Mucosa of descending colon (tissue), 3 donors: ENCODE data around the gene ALKBH4. TPM values are rescaled to one million over a fixed set of nuclear protein-coding genes. Genes with fewer than 3 reads are reported as not detected.
A peak's percentile ranks its signal among the peaks of the same experiment; 100 is the strongest.

Experiments
- ATAC-seq: fragments of 200-7000 bp; cut with Tn5 transposase; one replicate; pipeline ENCODE4 v1.9.1; 2020; ENCODE audit warnings: mild to moderate bottlenecking, moderate library complexity
- DNase-seq, 3 donors: peaks; one replicate each; pipeline ENCODE4 v3.0.0-alpha.2; 2020
- H3K36me3 ChIP-seq: fragments of 200-600 bp; one replicate; pipeline ENCODE4 v1.8.0; 2021; ENCODE audit warnings: low read depth, mild to moderate bottlenecking
- H3K4me1 ChIP-seq: fragments of 200-600 bp; one replicate; pipeline ENCODE4 v1.8.0; 2021; ENCODE audit warnings: low read depth, mild to moderate bottlenecking
- H3K4me3 ChIP-seq: fragments of 200-600 bp; one replicate; pipeline ENCODE4 v1.8.0; 2021; ENCODE audit warnings: mild to moderate bottlenecking
- H3K9me3 ChIP-seq: fragments of 200-600 bp; one replicate; pipeline ENCODE4 v1.8.0; 2021; ENCODE audit warnings: mild to moderate bottlenecking
- intact Hi-C, 2 donors: fragments of 100-400 bp; cut with DNase I in 1 of 2; cut with micrococcal nuclease in 1 of 2; formaldehyde crosslinking; loops; one replicate each; pipeline versions ENCODE4 v1.11.0 to v1.11.1; 2022; cut with DNase I, micrococcal nuclease
- total RNA-seq, 3 donors: library from RNA; stranded (reverse); fragmentation: NEBNext Ultra II Directional in 2 of 3; extraction: Animal tissue kit (Norgen Biotek cat#: 25700) in 2 of 3; gene quantifications; one replicate each; pipeline versions ENCODE4 v1.2.1 to v1.2.4, GENCODE V29; 2021 to 2023
- TF ChIP-seq, protein P1 (sequence below): fragments of 200-600 bp; IDR thresholded peaks from one replicate; pipeline ENCODE4 v1.8.0; 2022; ENCODE audit warnings: antibody characterized with exemption, mild to moderate bottlenecking
- donor health status: DM: no; HTN: no; CAD: no; lungs with moderate emphysema.
- donor health status: DM: no; HTN: no; CAD: no.
- donor health status: DM: no; HTN: yes; CAD: no.

ALKBH4 gene
- total RNA-seq, 3 donors from 2014 or later = 8.4 to 11.1 (median 10.0) TPM

DNA sequence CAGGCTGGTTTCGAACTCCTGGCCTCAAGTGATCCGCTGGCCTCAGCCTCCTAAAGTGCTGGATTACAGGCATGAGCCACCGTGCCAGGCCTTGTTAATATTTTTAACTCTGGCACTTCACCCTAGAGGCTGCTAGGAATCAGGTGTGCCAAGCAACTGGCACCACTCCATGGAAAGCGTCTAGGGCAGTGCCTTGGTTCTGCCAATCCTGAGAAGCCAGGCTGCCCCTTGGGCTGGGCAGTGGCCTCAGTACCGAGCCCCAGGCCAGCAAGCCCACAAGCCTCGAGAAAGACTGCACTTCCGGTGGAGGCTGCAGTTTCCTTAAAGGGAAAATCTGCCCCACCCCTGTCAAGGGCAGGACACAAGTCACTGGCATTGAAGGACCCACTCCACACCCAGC, 11.3 kb downstream of the ALKBH4 start:
- Histone ChIP-seq H3K9me3 (no peaks in the 10 kb centered on the region), H3K4me3 (no peak overlapping the region), H3K36me3 (peaks cover 4% of the 10 kb centered on the region), H3K4me1 (no peaks in the 10 kb centered on the region)
- ATAC-seq (no peak), DNase-seq (no peak)
- TF ChIP-seq, protein P1, sequence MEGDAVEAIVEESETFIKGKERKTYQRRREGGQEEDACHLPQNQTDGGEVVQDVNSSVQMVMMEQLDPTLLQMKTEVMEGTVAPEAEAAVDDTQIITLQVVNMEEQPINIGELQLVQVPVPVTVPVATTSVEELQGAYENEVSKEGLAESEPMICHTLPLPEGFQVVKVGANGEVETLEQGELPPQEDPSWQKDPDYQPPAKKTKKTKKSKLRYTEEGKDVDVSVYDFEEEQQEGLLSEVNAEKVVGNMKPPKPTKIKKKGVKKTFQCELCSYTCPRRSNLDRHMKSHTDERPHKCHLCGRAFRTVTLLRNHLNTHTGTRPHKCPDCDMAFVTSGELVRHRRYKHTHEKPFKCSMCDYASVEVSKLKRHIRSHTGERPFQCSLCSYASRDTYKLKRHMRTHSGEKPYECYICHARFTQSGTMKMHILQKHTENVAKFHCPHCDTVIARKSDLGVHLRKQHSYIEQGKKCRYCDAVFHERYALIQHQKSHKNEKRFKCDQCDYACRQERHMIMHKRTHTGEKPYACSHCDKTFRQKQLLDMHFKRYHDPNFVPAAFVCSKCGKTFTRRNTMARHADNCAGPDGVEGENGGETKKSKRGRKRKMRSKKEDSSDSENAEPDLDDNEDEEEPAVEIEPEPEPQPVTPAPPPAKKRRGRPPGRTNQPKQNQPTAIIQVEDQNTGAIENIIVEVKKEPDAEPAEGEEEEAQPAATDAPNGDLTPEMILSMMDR = no peak
- intact Hi-C loops = no loop called here

DNA sequence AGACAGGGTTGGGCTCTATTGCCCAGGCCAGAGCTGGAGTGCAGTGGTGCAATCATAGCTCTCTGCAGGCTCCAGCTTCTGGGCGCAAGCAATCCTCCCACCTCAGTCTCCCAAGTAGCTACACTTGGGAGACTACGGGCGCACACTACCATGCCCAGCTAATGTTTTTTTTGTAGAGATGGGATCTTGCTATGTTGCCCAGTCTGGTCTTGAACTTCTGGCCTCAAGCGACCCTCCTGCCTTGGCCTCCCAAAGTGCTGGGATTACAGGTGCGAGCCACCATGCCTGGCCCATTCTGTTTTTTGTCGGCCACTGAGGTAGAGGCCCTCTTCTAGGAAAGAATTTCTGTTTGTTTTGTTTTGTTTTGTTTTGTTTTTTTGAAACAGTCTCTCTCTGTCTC, 12.2 kb downstream of the ALKBH4 start:
- intact Hi-C loops = no loop called here
- no peak for DNase-seq
- TF ChIP-seq, protein P1 = no peak
- ATAC-seq = no peak
- Histone ChIP-seq H3K36me3 (peaks cover 4% of the 10 kb centered on the region), H3K4me3 (no peak overlapping the region), H3K4me1 (no peaks in the 10 kb centered on the region), H3K9me3 (no peaks in the 10 kb centered on the region)

DNA sequence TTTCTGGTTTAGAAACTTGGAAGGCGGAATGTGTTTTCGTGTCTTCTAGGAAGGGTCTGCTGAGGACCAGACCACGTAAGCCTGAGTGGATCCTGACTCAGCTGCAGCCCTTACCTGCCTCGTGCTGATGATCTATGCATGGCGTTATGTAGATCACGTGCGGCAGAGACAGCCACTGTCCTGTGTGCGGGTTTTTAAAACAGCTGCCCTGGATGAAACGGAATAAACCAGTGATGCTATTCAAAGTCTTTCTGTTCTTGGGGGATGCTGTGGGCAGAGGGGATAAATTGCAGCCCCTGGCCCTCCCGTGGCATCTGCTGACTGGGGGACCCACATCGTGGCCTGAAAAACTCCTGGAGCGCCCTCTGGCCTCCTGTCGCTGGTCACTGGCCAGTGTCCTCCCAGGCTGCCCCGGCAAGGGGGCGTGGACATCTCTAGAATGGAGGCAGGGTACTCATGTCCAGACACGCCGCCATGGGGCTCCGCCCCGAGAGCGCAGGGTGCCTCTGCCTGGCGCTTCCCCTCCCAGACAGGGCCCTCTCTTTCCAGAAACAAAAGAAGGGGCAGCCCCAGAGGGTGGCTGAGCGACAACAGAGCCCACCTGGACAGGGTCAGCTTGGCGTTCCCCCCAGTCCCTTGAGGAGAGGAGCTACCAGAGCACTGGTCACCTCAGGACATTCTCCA, 13.2 kb downstream of the ALKBH4 start:
- H3K4me1 ChIP-seq = no peaks in the 10 kb centered on the region
- no peaks in the 10 kb centered on the region for H3K36me3 ChIP-seq
- no peaks in the 10 kb centered on the region for H3K9me3 ChIP-seq
- DNase-seq (no peak), ATAC-seq (no peak)
- no peak overlapping the region for H3K4me3 ChIP-seq
- intact Hi-C loops = no loop called here
- TF ChIP-seq, protein P1 = no peak

DNA sequence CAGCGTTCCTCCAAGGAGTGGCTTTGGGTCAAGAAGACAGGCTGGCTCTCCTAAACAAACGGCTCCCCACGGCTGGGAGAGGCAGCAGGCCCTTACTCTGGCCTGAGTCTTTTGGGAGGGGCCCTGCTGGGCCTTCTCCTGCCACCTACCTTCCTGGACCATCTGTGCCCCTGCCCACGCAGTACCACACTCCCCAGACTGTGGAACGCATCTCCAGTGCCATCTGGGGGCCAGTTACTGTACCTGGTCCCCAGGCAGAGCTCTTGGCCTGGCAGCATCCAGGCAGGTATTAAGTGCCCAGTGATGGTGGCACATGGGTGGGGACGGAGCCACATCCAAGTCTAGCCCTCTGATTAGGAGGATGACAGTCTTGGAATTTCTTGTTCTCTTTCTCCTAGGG, 14.4 kb downstream of the ALKBH4 start:
- H3K4me3 ChIP-seq = no peak overlapping the region
- no peaks in the 10 kb centered on the region for H3K4me1 ChIP-seq
- ATAC-seq (peak; percentile 48), DNase-seq (no peak)
- TF ChIP-seq, protein P1 = no peak
- no peaks in the 10 kb centered on the region for H3K36me3 ChIP-seq
- intact Hi-C loops = no loop called here
- H3K9me3 ChIP-seq = no peaks in the 10 kb centered on the region

DNA sequence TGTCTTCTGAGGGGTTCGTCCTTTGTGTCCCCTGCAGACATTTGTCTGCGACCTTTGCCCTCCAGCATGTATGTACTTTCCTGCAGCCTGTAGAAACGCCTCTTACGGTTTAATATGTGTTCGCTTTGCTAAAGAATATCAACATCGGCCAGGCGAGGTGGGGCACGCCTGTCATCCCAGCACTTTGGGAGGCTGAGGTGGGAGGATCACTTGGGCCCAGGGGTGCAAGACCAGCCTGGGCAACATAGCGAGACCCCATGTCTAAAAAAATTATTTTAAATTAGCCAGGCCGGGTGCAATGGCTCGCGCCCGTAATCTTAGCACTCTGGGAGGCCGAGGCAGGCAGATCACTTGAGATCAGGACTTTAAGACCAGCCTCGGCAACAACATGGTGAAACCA, 15.5 kb downstream of the ALKBH4 start:
- no peaks in the 10 kb centered on the region for H3K9me3 ChIP-seq
- no peak overlapping the region for H3K4me3 ChIP-seq
- TF ChIP-seq, protein P1 = no peak
- DNase-seq = no peak
- H3K36me3 ChIP-seq = no peaks in the 10 kb centered on the region
- ATAC-seq = no peak
- no peaks in the 10 kb centered on the region for H3K4me1 ChIP-seq
- intact Hi-C loops = no loop called here

DNA sequence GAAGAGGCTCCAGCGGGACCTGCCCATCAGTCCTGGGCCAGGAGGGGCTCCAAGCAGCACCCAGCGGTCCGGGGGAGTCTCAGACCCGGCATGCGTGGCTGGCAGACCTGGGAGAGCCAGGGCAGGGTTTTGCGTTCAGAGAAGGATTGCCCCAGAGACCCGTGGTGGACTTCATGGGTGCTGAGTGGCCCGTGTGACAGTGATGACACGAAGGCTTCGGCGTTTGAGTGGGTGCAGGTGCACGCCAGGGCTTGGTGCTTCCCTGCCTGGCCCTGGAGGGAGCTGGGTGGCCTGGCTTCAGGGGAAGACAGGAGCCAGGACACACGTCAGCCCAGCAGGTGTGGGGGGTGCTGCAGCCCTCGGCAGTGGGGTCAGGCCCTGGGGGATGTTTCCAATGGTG, 17.4 kb downstream of the ALKBH4 start:
- ATAC-seq = no peak
- Histone ChIP-seq H3K4me1 (no peaks in the 10 kb centered on the region), H3K36me3 (no peaks in the 10 kb centered on the region), H3K9me3 (no peaks in the 10 kb centered on the region), H3K4me3 (no peak overlapping the region)
- TF ChIP-seq, protein P1 = no peak
- intact Hi-C loops = no loop called here
- DNase-seq = no peak
